Retinal pigment epithelial cell (primary cell): ENCODE measurements around the gene ERP27.

Experiments
- DNase-seq: peaks from one replicate; pipeline ENCODE4 v3.0.0-alpha.2; 2010; ENCODE audit warnings: low read depth
- H3K4me3 ChIP-seq: 2 replicates; pipeline ENCODE4 v1.5.1; 2011; ENCODE audit warnings: mild to moderate bottlenecking, low read length, control low read depth, moderate library complexity
- CTCF ChIP-seq: conservative IDR thresholded peaks from 2 replicates; pipeline ENCODE4 v1.5.1; 2011; ENCODE audit warnings: low read depth, low read length, control low read depth, inconsistent platforms

Gene ERP27

DNA sequence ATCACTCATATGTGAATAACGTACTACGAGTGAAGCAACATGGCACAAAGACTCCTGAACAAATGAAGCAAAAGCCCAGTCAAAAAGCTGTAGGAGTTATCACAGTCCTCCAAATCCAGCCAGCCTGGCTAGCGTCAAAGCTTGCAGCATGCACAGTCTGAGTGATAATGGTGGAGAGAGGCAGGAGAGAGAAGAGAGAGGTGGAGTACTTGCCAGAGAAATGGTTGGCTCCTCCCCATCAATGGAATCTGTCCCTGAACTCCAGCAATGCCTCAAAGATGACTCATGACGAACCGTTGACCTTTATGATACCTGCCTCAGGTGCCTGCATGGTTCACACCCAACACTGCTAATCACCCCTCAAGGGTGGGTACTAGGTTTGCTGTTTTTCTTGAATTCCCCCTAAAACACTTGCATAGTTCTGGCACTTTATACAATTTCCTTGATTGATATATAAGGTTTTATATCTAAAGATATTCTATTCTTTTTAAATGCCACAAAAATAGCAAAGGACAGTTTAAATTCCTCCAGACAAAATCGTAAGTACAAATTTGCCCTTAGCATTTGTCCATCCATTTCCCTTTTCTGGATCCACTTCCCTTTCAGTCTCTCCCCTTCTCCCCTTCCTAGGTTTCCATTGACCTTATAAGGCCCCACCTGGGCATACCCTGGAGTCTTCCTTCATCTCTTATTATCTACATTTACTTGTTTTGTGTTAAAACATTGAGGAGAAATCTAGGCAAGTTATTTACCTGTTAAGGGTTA, 12.8 kb upstream of the ERP27 start:
- no peak overlapping the region for H3K4me3 ChIP-seq
- no peak for DNase-seq
- no peak for TF ChIP-seq CTCF

GRCh38 chr12:14950421-14950820, 12.1 kb upstream of the ERP27 start:
- no peak for TF ChIP-seq CTCF
- H3K4me3 ChIP-seq, result no peak overlapping the region

DNA sequence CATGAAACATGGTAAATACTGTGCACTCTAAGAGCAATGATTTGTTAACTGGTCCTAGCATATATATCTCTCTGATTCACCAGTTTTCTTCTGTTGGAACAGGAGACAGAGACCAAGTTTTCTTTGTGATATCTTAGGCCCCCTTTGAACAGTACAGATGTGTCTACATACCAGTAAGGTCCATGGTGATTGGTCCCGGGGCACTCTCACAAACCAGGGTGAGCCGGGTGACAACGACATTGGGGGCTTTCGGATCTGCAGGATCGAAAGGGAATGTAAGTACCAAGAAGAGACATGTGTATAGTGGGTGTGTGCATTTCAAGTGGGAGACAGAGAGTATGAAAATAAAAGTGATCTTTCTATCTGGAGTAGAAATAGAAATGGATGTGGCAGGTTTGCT, 11.3 kb upstream of the ERP27 start:
- no peak for TF ChIP-seq CTCF
- DNase-seq, result no peak
- no peak overlapping the region for H3K4me3 ChIP-seq

More at GRCh38 chr12:14950421-14950820, 12.1 kb upstream of the ERP27 start:
- no peak for DNase-seq

- H3K4me3 ChIP-seq, result no peak overlapping the region
- peak; percentile 67 for DNase-seq
- TF ChIP-seq CTCF, result no peak
Observed at GRCh38 chr12:14948672-14949071, 10.3 kb upstream of the ERP27 start.

GRCh38 chr12:14946861-14947260, 8.5 kb upstream of the ERP27 start:
- no peak overlapping the region for H3K4me3 ChIP-seq
- no peak for TF ChIP-seq CTCF
- no peak for DNase-seq

- H3K4me3 ChIP-seq, result no peak overlapping the region
- no peak for TF ChIP-seq CTCF
- no peak for DNase-seq
Observed at GRCh38 chr12:14946162-14946561, 7.8 kb upstream of the ERP27 start.

DNA sequence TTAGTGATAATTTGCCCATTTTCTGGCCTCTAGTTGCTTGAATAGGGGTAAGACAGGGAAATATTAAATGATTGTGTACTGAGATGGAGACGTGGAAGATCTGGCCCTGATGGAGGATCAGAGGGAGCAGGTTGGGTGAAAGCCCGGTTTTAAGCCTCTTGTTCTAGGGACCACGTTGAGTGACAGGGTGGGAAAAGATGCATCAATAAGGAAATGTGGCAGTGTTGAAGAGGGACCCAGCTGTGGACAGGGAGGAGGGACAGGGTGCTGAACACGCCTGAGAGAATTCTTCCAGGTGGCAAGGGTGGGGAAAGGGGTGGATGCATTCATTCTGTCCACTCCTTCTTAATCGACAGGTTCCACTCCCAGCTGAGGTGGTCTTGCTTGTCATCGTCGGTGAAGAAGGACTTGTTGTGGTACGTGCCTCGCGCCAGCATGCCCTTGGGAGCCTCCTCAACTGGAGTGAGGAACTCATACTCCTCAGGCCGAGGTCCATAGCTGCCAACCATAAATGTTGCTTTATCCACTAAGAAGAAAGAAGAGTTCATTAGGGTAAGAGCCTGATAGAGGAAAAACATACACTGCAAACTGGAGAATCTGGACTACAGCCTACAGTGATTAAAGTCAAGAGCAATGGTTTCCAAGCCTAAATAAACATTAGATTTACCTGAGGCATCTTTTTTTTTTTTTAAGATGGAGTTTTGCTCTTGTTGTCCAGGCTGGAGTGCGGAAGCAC, 4.0 kb upstream of the ERP27 start:
- no peak overlapping the region for H3K4me3 ChIP-seq
- DNase-seq, result no peak
- no peak for TF ChIP-seq CTCF
